HG03558 (cell line): ENCODE results near the gene L3MBTL4.
"Not testable (repeated sequence)": the region's sequence is repeated elsewhere in the genome, so short reads cannot be mapped to it uniquely, and the experiment has no call there.

Experiments used
- ATAC-seq: cut with Tn5 transposase; IDR thresholded peaks from one replicate; pipeline ENCODE4 v1.9.1; 2021; ENCODE audit warnings: moderate number of reproducible peaks; ENCODE audit not compliant: unreplicated experiment; ENCODE audit errors: extremely low read depth

Gene L3MBTL4

DNA sequence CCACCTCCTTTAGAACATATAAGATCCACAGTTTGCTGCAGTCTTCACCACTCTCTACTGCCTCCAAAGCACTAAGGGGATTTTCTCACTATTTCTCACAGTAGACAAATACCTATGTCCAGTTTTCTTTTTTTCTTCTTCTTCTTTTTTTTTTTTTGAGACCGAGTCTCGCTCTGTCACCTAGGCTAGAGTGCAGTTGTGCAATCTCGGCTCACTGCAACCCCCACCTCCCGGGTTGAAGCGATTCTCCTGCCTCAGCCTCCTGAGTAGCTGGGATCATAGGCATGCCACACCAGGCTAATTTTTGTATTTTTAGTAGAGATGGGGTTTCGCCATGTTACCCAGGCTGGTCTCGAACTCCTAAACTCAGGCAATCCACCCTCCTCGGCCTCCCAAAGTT lies 6.2 kb downstream of the L3MBTL4 start:
- not testable (repeated sequence) for ATAC-seq

DNA sequence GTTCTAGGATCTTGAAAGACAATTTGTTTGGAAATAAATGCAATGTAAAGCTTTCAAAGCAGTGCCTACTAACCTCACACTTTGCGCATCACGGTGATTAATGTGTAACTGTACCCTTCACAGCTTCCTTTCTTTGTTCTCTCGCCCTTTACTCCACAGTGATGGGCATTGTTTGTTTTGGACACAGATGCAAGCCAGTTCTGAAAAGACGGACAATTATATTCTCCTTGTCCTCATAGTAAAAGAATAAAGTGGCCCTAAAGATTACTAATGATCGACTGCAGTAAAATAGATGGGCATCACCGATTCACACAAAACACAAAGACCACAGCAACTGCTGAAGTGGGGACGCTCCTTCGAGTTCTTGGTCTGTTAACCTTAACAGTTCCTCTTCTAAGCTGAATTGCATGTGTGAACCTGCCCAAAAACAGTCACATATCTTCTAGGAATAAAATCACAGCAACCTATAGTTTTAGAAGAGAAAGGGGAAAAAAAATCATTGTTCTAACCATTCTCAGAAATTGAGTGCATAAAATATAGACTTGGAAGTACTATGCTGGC lies 7.7 kb downstream of the L3MBTL4 start:
- ATAC-seq = no peak

DNA sequence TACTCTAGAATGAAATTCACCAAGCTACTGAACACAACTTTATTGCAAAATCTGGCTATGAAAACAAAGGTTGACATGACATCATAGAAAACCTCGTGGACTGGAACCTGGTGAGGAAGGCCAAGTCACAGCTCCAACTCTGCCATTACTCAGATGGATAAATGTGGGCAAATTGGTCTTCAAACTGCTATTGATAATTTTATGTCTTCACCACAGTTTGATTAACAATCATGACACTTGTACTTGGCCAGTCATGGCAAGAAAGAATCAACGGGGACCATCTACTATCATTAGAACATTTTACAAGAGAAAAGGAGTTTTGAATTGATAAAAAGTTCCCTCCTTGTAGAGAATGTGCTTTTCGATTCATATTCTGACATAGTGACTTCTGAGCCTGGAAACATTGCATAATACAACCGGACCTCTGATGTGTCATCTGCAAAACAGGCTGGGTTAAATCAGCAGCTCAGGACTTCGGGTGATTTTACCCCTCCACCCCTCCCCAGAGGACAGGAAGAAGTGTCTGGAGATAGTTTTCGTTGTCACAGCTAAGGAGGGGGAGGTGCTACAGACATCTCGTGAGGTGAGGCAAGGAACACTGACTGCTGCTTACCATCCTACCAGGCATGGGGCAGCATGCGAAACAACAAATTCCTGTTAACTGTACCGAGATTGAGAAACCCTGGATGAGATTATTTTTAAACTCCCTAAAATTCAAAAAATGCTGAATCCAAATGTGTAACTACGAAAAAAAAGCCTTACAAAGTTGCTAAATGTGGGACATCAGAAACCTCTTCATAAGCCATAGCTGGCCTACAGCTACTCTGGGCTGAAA lies 8.4 kb downstream of the L3MBTL4 start:
- ATAC-seq = no peak

DNA sequence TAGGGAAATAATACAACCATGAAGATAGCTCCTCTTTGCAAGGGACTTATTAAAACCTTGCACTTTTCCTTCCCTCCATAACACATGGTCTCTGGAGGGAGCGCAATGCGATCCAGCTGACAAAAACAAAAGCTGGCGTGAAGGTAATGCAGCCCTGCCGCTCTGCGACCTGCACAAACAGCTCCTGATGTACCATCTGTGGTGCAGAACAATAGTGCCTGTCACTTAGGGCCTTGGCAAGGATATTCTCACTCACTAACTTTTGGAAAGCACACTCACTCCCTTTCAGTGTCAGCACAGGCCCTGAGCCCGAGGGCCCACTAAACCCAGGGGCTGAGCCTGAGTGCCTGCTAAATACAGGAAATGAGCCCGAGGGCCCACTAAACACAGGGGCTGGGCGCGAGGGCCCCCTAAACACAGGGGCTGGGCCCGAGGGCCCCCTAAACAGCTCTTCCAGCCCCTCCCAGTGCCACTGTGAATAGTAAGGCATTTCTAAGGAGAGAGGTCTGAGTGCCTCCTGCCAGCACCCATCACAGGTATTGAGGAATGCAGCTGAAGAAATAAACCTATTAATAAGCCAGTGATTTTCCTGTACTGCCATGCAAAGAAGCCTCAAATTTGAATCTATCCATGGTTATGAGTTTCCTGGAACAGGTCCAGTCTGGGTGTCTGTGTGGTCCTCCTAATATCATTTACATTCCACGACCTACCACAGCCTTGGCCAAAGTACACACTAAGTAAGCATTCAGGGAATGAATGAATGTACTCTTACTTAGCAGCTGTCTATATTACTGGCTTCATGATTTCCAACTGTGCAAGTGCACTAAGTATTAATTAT lies 9.3 kb downstream of the L3MBTL4 start:
- no peak for ATAC-seq

DNA sequence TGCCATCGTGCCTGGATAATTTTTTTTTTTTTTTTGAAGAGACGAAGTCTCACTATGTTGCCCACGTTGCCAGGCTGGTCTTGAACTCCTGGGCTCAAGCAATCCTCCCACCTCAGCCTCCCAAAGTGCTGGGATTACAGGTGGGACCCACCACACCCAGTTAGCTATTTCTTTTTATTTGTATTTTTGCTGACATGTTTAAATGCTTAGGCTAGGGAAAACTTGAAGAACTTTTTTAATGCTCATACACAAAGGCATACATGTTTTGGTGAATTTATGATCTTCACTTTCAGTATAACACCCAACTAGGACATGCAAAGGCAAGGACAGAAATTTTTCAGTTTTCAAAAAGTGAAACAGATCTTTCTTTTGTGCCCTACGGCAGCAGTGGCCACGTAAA lies 9.9 kb downstream of the L3MBTL4 start:
- ATAC-seq = no peak

DNA sequence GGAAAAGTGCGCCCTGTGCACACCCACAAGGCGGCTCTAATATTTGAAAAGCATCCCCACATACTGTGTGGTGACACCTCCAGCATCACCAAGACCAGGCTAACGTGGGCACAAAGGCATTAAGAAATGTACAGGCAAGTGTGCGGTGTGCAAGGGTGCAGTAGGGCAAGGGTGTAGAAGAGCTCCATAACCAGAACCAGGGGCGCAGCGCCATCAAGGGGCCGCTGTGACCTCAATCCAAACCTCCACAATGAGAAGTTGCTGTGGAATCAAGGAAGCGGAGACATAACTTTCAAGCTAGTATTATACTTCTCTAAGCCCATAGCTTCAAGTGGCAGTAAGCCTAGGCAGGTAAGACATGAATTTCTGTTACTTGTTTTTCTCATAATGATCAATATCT lies 13.0 kb downstream of the L3MBTL4 start:
- no peak for ATAC-seq

DNA sequence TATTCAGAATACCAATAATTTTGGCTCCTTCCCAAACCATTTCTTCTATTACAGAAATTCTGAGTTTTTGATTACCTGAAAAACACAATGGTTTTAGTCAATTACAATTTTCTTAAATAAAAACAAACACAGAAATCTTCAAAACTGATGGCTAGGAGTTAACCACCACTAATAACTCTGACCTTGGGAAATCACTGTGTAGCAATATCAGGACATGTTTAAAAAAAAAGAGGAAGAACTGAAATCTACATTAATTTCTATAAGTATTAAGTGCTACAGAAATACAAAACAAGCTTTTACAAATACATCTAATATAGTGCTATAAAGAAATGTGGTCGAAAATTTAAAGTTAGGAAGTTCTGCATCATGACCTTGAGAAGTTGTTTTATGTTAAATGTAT lies 14.9 kb downstream of the L3MBTL4 start:
- no peak for ATAC-seq

DNA sequence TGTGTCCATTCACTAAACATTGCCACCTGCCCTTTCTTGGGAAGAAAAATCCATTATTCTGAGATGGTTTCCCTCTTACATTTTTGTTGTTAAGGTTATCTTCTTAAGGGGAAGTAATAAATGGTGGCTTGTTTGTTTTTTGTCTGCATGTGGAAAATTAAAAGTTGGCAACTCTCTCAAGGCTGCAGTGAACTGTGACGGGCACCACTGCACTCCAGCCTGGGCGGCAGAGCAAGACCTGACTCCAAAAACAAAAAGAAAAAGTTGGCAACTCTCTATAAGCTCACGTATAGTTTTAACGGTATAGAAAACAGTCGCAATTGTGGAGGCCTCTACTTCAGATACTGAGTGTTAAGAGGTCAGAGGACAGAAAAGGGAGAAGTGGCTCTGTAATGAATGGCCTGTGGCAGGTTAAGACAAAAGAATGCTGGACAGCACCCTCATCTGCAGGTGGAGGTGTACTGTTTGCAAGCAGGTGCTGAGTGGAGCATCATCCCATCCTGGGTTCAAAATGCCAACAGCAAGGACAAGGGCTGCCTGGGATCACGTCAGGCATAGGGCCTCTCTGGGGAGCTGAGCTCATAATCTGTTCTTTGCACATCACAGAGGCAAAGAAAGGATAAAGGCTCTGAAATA lies 16.7 kb downstream of the L3MBTL4 start:
- ATAC-seq = no peak

DNA sequence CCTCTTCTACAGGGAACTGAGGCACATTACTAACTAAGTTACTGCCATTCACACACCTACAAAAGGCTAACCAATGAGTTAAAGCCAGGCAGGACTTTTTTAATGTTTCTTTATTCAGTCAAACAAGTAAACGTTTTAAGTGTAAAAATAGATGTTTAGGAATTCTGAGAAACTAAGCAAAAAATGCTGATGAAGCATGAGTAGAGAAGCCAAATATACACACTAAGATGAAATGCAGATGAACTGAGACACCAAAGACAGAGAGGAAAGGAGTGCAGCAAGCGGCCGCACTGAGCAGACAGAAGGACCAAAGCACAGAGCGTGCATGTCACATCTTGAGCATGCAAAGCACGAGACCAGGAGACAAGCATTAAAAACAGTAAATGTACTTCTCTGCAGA lies 17.9 kb downstream of the L3MBTL4 start:
- ATAC-seq = no peak

DNA sequence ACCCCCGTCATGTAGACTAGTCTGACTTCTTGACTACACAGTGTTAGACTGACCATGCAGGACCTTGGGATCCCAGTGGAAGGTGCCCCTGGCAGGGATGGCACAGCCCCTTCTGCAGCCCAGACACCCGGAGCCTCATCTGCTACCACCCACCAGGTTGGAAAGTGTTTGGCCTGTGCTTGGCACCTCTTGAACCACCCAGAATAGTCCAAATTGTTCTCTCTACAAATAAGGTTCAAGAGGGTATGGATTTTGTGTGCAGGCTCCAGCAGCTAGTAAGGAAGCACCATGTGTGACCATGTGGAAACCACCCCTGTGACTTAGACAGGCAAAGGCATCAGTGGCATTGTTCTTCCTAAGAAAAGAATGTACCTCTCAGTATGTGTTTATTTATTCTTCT lies 18.4 kb downstream of the L3MBTL4 start:
- ATAC-seq = no peak

DNA sequence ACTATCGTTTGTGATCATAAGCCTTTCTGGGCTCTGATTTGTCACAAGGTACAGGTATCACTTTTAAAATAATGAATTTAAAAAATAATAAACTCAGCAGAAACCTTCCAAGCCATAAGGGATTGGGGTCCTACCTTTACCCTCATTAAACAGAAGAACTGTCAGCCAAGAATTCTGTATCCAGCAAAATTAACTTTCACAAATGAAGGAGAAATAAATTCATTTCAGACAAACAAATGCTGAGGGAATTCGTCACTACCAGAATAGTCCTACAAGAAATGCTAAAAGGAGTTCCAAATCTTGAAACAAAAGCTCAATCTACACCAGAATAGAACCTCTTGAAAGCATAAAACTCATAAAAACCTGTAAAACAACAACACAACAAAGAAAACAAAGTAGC lies 25.7 kb downstream of the L3MBTL4 start:
- ATAC-seq = no peak

DNA sequence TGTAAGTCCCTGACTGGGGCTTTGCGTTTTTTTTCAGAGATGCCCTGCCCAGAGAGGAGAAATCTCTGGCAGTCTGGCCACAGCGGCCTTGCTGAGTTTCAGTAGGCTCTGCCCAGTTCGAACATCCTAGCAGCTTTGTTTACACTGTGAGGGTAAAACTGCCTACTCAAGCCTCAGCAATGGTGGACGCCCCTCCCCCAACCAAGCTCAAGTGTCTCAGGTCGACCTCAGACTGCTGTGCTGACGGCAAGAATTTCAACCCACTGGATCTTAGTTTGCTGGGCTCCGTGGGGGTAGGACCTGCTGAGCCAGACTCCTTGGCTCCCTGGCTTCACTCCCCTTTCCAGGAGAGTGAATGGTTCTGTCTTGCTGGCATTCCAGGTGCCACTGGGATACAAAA lies 31.7 kb downstream of the L3MBTL4 start:
- no peak for ATAC-seq

DNA sequence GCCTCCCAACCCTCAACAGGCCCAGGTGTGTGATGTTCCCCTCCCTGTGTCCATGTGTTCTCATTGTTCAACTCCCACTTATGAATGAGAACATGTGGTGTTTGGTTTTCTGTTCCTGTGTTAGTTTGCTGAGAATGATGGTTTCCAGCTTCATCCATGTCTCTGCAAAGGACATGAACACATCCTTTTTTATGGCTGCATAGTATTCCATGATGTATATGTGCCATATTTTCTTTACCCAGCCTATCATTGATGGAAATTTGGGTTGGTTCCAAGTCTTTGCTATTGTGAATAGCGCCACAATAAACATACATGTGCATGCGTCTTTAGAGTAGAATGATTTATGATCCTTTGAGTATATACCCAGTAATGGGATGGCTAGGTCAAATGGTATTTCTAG lies 37.2 kb downstream of the L3MBTL4 start:
- ATAC-seq = not testable (repeated sequence)

DNA sequence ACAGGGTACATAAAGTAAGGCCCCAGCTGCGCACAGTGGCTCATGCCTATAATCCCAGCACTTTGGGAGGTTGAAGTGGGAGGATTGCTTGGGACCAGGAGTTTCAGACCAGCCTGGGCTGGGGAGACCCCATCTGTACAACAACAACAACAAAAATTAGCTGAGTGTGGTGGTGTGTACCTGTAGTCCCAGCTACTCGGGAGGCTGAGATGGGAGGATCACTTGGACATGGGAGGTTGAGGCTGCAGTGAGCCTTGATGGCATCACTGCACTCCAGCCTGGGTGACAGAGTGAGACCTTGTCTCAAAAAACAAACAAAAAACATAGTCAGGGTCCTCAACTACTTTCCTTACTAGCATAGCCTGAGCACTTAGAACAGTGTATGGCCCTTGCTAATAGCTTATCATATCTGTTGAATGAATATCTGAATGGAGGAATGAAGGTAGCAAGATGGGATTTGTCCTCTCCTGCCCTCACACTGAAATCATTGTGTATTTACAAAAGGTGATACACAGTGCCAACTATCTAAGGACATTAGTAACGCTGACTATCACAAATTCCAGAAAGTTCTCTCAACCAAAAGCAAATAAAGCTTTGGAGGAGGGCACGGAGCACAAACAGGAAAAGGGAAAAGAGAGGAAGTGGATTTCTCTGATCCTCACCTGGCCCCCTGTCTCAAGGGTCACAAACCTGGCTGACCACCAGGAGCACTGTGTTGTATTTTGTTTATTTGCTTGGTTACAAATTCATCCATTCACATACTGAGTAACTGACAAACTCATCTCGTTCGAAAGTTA lies 38.1 kb downstream of the L3MBTL4 start:
- no peak for ATAC-seq

DNA sequence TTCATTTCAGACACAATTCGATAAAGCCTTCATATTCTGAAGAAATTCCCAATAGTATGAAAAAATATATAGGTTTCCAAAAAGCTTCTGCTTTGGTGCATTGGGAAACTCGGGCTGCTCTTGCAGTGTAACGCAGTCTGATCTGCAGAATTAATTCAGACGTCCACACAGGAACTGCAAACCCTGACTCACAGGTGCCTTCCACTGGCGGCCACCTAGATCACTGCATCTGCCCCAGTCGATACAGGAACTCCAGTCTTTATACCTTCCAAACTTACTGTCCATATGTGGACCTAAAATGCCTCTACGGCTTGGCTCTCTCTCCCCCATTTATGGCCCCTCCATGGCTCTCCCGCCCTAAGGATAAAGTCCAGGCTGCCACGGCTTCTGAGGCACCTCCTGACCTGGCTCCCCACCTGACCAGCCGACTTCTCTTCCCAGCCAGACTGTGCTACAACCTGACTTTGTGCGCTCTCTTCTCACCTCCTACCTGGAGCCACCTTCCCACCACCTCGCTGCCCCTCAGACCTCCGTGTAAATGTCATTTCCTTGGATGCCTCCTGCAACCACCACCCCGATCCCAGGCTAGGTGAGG lies 39.7 kb downstream of the L3MBTL4 start:
- no peak for ATAC-seq

DNA sequence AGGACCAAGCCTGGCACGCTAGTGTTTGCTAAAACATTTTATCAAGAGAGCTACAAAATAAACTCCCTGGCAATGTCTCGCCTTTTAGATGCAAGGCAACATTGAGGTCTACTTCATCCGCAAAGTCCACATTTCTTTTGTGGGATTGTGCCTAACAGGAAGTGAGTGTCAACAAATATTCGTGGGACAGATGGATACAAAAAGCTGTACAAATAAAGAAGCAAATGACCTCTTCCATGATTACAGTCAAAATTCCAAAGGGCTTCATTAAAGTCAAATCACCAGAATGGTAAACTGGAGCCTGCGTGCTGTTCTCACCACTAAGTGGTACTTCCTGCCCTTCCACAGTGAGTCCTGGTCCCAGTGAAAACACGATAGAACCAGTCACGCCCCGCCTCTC lies 40.4 kb downstream of the L3MBTL4 start:
- ATAC-seq = no peak

DNA sequence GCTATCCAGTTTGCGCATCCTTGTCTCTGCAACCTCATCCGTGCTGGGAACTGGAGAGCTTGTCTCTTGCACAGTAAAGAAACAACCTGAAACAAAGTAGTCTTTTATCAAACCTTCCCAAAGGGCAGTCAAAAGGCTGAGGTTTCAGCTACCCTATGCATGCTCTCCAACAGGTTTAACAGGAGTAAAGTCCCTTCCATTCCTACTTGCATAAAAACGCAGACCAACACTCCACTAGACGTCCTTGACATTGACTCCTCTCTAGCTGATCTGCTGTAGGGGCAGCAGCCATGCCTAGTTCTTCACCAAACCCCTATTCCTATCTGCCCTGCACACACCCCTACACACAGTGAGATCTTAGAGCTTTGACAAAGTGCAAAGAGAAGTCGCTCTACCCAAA lies 41.5 kb downstream of the L3MBTL4 start:
- no peak for ATAC-seq

DNA sequence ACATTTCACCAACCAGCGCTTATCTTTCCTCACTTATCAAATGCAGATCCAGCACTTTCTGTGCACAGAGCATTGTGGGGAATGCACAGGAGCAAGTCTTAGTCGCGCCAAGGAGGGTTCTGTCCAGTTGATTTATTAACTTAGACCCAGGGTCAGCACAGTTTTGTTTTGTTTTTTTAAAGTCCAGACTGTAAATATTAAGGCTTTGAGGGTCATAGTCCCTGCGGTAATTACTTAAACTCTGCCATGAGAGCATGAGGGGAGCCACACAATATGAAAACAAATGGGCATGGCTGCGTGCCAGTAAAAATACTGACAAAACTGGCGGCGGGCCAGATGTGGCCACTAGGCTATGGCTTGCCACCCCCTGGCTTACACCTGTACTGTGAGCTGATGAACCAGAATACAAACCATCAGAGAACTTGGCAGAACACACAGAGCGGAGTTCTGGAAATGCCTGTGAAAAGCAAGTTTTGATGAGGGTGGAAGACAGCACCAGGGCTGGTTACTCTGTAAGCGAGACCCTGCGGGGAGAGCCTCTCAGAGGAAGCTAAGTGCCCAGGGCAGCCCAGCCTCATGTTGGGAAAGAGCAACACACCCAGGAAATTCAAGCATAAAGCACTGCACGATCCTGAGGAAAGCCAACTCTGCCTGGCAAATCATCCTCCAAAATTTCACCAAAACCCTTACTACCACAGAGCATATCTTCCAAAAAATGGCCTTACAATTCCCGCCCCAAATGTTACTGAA lies 43.6 kb downstream of the L3MBTL4 start:
- ATAC-seq = no peak

DNA sequence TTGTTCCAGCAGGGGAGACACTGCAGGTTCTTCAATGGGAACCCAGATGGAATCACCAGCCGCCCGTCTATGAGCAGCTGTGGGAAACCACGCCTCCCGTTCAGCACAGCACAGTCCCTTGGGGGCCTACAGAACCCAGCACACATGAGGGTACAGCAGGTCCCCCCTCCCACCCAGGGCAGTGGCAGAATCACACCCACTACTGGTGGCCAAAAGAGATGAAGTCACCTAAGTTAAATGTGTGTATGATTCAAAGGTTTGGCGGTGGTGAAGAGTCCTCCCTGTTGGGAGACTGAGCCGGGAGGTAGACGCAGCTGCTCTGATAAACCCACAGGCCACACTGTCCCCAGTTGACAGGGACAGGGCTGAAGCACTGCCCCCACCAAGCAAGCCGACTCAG lies 44.3 kb downstream of the L3MBTL4 start:
- ATAC-seq = no peak
